ENCODE results near the gene PEPD. TPM values are rescaled to one million over a fixed set of nuclear protein-coding genes. Genes with fewer than 3 reads are reported as not detected.

The PEPD gene
- total RNA-seq, 1 donor from 2014 or later = 49.7 TPM

DNA sequence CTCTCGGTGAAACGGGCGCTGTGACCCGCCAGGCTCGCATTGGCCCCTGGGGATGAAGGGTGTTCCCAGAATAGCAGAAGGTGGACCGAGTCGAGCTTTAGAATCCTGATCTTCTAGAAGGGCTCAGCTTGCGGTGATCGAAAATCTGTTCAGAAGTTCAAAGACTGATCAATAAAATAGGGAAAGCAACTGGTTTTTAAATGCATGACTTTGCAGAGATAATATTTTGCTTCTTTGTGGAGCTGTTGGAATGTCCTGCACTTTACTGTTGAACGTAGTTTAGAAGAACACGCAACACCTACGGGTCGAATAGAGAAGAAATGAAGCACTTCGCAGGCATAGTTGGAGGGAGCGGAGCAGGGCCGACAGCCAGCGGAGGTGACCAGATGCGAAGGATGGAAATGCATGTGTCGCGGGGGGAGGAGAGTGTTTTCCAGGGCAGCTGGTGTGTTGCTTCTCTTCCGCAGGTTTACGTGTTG lies 147.3 kb downstream of the PEPD start:
- H3K4me1 Mint-ChIP-seq = peaks cover 19% of the 10 kb centered on the region
- peak overlapping the region; percentile 69 for H3K27ac Mint-ChIP-seq
- no peak for DNase-seq (ENCODE audit: low spot score in 2 of 2, unreplicated experiment in 2 of 2)
- H3K4me3 Mint-ChIP-seq = peak overlapping the region; percentile 75
- no peaks in the 10 kb centered on the region for H3K27me3 Mint-ChIP-seq (ENCODE audit: low read depth)
- H3K36me3 Mint-ChIP-seq = peaks cover 5% of the 10 kb centered on the region
- no peaks in the 10 kb centered on the region for H3K9me3 Mint-ChIP-seq
- TF ChIP-seq, protein P1, sequence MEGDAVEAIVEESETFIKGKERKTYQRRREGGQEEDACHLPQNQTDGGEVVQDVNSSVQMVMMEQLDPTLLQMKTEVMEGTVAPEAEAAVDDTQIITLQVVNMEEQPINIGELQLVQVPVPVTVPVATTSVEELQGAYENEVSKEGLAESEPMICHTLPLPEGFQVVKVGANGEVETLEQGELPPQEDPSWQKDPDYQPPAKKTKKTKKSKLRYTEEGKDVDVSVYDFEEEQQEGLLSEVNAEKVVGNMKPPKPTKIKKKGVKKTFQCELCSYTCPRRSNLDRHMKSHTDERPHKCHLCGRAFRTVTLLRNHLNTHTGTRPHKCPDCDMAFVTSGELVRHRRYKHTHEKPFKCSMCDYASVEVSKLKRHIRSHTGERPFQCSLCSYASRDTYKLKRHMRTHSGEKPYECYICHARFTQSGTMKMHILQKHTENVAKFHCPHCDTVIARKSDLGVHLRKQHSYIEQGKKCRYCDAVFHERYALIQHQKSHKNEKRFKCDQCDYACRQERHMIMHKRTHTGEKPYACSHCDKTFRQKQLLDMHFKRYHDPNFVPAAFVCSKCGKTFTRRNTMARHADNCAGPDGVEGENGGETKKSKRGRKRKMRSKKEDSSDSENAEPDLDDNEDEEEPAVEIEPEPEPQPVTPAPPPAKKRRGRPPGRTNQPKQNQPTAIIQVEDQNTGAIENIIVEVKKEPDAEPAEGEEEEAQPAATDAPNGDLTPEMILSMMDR (IDR thresholded peaks at IDR 0.05; ENCODE audit: unreplicated experiment) = no peak

DNA sequence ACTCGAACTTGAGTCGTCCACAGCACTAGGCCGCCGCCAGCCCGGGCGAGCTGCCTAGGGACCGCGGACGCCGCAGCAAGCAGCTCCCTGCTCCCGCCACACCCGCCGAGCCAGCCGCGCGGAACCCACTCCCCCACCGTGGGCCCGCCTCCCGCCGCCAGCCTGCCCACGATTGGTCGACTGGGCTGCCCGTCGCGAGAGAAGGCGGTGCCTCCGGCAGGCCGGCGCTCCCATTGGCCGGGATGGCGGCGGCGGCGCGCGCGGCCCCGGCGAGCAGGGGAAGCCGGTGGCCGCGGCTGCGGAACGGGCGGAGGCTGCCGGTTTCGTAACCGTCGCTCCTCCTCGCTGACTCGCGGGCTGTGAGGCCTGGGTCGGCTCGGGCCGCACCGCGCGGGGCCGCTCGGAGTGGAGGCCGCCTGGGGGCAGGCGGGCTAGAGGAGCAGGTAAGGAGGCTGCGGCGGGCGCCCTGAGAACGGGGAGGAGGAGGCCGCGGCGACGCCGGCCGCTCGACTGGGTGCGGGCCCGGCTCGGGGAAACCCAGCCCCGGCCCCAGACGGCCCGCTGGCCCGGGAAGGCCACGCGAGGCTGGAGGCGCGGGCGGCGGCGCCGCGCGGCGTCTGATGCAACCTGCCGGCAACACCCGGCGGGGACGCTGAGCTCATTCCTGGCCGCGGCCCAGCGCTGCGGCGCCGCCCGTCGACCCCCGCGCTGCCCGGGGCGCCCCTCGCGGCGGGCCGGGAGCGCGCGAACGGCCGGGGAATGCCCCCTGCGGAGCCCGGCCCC lies 147.9 kb downstream of the PEPD start, which contains the start of gene CEBPG:
Gene CEBPG, plus strand, starts transcription at position 257 of the 783 bp plus-strand sequence. CDS start 5,531 bp downstream, outside the sequence.
- TF ChIP-seq, protein P1 (IDR thresholded peaks at IDR 0.05; ENCODE audit: unreplicated experiment) = no peak
- Mint-ChIP-seq H3K36me3 (no peaks in the 10 kb centered on the region), H3K27me3 (ENCODE audit: low read depth) (no peaks in the 10 kb centered on the region), H3K4me1 (peaks cover 19% of the 10 kb centered on the region), H3K4me3 (peak within 1 kb of the TSS; percentile 75), H3K9me3 (no peaks in the 10 kb centered on the region), H3K27ac (peak within 1 kb of the TSS; percentile 87)
- peak; percentile 93 to 99 for DNase-seq (ENCODE audit: low spot score in 2 of 2, unreplicated experiment in 2 of 2)

DNA sequence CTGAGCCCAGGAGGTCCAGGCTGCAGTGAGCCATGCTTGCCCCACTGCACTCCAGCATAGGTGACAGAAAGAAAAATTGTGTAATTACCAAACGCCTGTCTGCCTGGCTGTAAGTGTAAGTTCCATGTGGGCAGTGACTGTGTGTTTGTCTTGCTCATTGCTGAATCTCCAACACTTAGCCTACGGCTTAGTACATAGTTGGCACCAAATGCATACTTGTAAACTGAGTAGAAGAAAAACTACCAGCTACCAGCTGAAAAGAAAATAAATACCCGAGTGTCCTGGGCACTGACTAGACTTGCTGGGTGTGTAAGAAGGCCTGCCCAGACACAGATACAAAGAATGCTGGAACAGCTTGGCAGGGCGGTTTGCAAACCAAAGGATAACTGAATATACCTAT lies 150.8 kb downstream of the PEPD start:
- peaks cover 17% of the 10 kb centered on the region for H3K4me1 Mint-ChIP-seq

DNA sequence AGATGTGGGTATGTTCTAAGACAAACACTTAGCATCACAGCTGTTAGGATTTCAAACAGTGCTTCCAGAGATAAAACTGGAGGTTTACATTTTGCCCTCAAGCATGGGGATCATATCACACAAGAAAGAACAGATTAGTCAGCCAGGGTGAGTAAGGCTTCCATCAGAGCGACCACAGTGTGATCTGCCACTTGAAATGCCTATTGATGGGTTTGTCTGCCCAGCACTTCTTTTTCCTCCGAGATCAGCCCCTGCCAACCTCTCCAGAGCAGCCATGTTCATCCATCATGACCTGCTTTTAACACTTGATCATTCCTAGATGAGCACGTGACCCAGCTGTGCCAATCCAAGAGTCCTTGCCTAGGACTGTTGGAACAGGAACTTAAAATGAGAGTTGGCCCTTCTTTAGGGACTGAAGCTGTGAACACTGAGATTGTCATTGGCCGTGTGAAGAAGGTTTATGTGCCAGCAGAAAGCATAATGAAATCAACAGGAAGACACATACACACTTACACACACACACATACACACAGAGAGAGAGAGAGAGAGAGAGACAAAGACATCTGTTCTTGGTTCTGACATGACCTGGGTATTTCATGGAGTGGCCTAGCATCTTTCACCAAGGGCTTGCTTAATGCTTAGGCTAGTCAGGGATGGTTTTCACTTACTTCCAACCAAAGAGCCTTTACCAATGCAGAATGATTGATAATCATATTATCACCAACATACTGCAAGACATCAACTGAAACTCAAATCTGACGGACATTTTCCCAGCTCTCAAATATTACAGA lies 153.3 kb downstream of the PEPD start:
- Mint-ChIP-seq H3K4me1 (no peaks in the 10 kb centered on the region), H3K27me3 (ENCODE audit: low read depth) (peaks cover 26% of the 10 kb centered on the region), H3K9me3 (no peaks in the 10 kb centered on the region), H3K36me3 (no peaks in the 10 kb centered on the region), H3K27ac (no peak overlapping the region), H3K4me3 (no peak overlapping the region)
- TF ChIP-seq, protein P1 (IDR thresholded peaks at IDR 0.05; ENCODE audit: unreplicated experiment) = no peak
- DNase-seq (ENCODE audit: low spot score in 2 of 2, unreplicated experiment in 2 of 2) = no peak

More for the DNA sequence above, 150.8 kb downstream of the PEPD start:
- TF ChIP-seq, protein P1 (IDR thresholded peaks at IDR 0.05; ENCODE audit: unreplicated experiment) = no peak
- Mint-ChIP-seq H3K27ac (no peak overlapping the region), H3K27me3 (ENCODE audit: low read depth) (peaks cover 13% of the 10 kb centered on the region), H3K4me3 (no peak overlapping the region), H3K36me3 (no peaks in the 10 kb centered on the region), H3K9me3 (no peaks in the 10 kb centered on the region)
- DNase-seq (ENCODE audit: low spot score in 2 of 2, unreplicated experiment in 2 of 2) = no peak

DNA sequence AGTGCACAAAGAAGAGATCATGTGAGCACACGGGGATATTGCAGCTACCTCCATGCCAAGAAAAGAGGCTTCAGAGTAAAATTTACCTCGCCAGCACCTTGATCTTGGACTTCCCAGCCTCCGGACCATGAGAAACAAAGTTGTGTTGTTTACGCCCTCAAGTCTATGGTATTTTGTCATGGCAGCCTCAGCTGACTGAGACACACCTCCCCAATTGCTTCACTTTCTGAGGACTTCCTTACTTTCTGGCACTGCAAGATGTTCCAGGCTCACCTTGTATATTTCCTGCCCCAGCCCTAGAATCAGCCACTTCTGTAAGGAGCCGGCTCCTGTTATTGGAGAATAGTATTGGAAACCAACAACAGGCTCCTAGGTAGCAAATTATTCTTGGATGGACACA lies 154.7 kb downstream of the PEPD start:
- Mint-ChIP-seq H3K27me3 (ENCODE audit: low read depth) (peaks cover 31% of the 10 kb centered on the region), H3K4me3 (no peak overlapping the region), H3K4me1 (no peaks in the 10 kb centered on the region), H3K9me3 (no peaks in the 10 kb centered on the region), H3K36me3 (no peaks in the 10 kb centered on the region), H3K27ac (no peak overlapping the region)
- DNase-seq (ENCODE audit: low spot score in 2 of 2, unreplicated experiment in 2 of 2) = no peak
- TF ChIP-seq, protein P1 (IDR thresholded peaks at IDR 0.05; ENCODE audit: unreplicated experiment) = no peak
